DND-41 (cell line): ENCODE measurements around the gene ARRDC2.

Experiments
- ATAC-seq: fragments of 200-7000 bp; cut with Tn5 transposase; 3 replicates; pipeline ENCODE4 v1.9.1; 2021; ENCODE audit warnings: low read depth; ENCODE audit not compliant: insufficient read depth
- DNase-seq: peaks from one replicate; pipeline ENCODE4 v3.0.0-alpha.2; 2020
- H2AFZ ChIP-seq: 2 replicates; pipeline ENCODE4 v1.6.0; 2012; ENCODE audit warnings: low read depth, low read length
- H3K27ac ChIP-seq: 2 replicates; pipeline ENCODE4 v1.5.1; 2012; ENCODE audit warnings: low read length, inconsistent platforms
- H3K27me3 ChIP-seq: fragments of 200-600 bp; sonication (generic); 2 replicates; pipeline ENCODE4 v1.6.0; 2012; ENCODE audit warnings: low read length, mild to moderate bottlenecking, inconsistent platforms; ENCODE audit not compliant: insufficient read depth, poor library complexity
- H3K36me3 ChIP-seq: 2 replicates; pipeline ENCODE4 v1.5.1; 2012; ENCODE audit warnings: low read length, inconsistent platforms; ENCODE audit not compliant: insufficient read depth
- H3K4me1 ChIP-seq: 2 replicates; pipeline ENCODE4 v1.5.1; 2012; ENCODE audit warnings: mild to moderate bottlenecking, low read length; ENCODE audit not compliant: insufficient read depth
- H3K4me2 ChIP-seq: 2 replicates; pipeline ENCODE4 v1.6.0; 2012; ENCODE audit warnings: mild to moderate bottlenecking, moderate library complexity, low read length, inconsistent platforms; ENCODE audit not compliant: insufficient read depth
- H3K4me3 ChIP-seq, 2 experiments: fragments of 200-600 bp in 1 of 2; shearing (Covaris generic) in 1 of 2; 2 replicates each; pipeline ENCODE4 v1.5.1; 2012 to 2016; ENCODE audit warnings: inconsistent platforms in 2 of 2, low read length in 2 of 2, mild to moderate bottlenecking in 2 of 2, low read depth in 1 of 2, moderate library complexity in 1 of 2
- H3K79me2 ChIP-seq: 2 replicates; pipeline ENCODE4 v1.6.0; 2012; ENCODE audit warnings: low read length, inconsistent platforms; ENCODE audit not compliant: insufficient read depth
- H3K9ac ChIP-seq: 2 replicates; pipeline ENCODE4 v1.6.0; 2012; ENCODE audit warnings: low read depth, mild to moderate bottlenecking, inconsistent platforms, low read length, moderate library complexity
- H3K9me3 ChIP-seq: 2 replicates; pipeline ENCODE4 v1.5.1; 2012; ENCODE audit warnings: low read length, moderate library complexity, mild to moderate bottlenecking, inconsistent platforms; ENCODE audit not compliant: insufficient read depth, severe bottlenecking
- H4K20me1 ChIP-seq: 2 replicates; pipeline ENCODE4 v1.6.0; 2012; ENCODE audit warnings: low read length; ENCODE audit not compliant: insufficient read depth
- EZH2 ChIP-seq: IDR thresholded peaks from 3 replicates; pipeline ENCODE4 v1.6.1; 2012; ENCODE audit warnings: borderline replicate concordance, low read depth, mild to moderate bottlenecking, moderate library complexity, low read length, inconsistent platforms; ENCODE audit not compliant: severe bottlenecking
- TF ChIP-seq, protein P1 (sequence below): IDR thresholded peaks from 2 replicates; pipeline ENCODE4 v1.5.1; 2012; ENCODE audit warnings: borderline replicate concordance, low read length, moderate library complexity, mild to moderate bottlenecking; ENCODE audit not compliant: poor library complexity, severe bottlenecking; ENCODE audit errors: extremely low read depth

Gene ARRDC2

DNA sequence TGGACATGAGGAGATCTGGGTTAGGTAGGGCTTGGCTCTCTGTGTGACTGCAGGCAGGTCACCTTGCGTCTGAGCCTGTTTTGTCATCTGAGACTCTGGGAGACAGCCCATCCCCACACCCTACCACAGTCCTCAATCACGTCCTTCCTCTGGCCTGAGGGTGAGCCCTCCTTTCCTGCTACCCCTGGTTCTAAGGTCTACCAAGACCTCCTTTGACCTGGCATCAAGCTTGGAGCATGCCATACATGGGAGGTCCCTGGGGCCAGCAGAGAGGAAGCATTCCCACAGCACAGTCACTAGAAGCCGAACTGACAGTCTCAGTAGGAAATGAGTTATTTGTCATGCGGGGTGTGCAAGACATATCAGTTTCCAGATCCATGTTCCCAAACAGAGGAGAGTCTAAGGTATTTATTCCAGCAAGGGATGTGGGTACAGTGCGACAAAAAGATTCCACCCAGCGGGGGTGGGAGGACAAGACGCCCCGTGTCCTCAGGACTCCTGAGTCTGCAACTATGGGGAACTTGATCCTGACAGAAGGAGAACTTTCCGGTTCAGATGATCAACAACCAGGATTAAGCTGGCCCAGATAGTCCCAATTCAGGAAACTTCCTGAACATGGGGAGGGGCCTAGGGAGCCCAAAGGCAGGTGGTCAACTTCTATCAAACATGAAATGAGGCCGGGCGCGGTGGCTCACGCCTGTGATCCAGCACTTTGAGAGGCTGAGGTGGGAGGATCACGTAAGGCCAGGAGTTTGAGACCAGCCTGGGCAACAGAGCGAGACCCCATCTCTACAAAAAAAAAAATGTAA lies 9.5 kb downstream of the ARRDC2 start:
- peaks cover 3% of the 10 kb centered on the region for H3K79me2 ChIP-seq
- TF ChIP-seq, protein P1, sequence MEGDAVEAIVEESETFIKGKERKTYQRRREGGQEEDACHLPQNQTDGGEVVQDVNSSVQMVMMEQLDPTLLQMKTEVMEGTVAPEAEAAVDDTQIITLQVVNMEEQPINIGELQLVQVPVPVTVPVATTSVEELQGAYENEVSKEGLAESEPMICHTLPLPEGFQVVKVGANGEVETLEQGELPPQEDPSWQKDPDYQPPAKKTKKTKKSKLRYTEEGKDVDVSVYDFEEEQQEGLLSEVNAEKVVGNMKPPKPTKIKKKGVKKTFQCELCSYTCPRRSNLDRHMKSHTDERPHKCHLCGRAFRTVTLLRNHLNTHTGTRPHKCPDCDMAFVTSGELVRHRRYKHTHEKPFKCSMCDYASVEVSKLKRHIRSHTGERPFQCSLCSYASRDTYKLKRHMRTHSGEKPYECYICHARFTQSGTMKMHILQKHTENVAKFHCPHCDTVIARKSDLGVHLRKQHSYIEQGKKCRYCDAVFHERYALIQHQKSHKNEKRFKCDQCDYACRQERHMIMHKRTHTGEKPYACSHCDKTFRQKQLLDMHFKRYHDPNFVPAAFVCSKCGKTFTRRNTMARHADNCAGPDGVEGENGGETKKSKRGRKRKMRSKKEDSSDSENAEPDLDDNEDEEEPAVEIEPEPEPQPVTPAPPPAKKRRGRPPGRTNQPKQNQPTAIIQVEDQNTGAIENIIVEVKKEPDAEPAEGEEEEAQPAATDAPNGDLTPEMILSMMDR, result no peak
- no peak for TF ChIP-seq EZH2
- peaks cover 16% of the 10 kb centered on the region for H3K36me3 ChIP-seq
- no peak overlapping the region for H3K9ac ChIP-seq
- ATAC-seq (no peak), DNase-seq (no peak)
- peaks cover 45% of the 10 kb centered on the region for H3K4me1 ChIP-seq
- no peak overlapping the region for H3K4me3 ChIP-seq
- H2AFZ ChIP-seq, result no peak overlapping the region
- no peak overlapping the region for H3K4me2 ChIP-seq
- no peaks in the 10 kb centered on the region for H4K20me1 ChIP-seq
- H3K27me3 ChIP-seq, result no peaks in the 10 kb centered on the region
- H3K9me3 ChIP-seq, result no peaks in the 10 kb centered on the region
- peak overlapping the region; percentile 48; the same call in 1 of the 2 replicates for H3K27ac ChIP-seq

DNA sequence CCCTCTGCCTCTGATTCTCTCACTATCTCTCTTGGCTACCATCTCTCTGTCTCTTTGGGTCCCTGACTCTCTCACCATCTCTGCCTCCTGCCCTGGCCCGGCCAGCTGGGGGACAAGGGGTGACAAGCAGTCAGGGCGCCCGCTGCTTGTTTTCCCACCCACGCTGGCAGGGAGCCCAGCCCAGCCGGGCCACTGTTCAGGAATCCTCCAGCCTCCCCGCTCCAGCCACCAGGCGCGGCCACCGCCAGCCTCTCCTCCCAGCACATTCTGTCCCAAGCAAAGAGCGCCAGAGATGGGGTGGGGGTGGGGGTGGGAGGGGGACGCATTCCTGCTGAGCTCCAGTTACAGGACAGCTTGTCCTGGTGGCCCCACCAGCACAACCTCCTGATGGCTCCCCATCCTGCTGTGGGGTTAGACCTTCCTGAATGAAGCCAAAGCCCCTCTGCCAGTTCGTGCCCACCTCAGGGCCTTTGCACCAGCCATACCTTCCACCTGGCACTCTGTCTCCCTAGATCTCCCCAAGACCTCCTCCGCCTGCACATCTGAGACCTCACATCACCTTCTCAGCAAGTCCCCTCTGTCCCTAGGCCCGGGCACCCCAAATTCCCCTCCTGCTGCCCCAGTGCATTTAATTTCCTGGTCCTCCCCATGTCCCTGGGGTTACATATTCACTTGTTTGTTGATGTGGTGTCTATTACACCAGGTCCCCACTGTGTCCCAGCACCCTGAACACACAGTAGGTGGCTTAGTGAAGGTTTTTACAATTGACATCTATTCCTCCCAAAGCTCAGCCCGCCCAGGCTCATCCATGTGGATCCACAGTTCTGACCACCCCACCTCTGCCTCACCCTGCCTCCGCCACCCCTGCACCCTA lies 12.5 kb downstream of the ARRDC2 start:
- H3K79me2 ChIP-seq, result peaks cover 24% of the 10 kb centered on the region
- H3K36me3 ChIP-seq, result peaks cover under 1% of the 10 kb centered on the region; the same call in 1 of the 2 replicates
- no peak overlapping the region for H3K4me3 ChIP-seq
- TF ChIP-seq, protein P1, result no peak
- TF ChIP-seq EZH2, result no peak
- no peak overlapping the region for H3K4me2 ChIP-seq
- no peak overlapping the region for H2AFZ ChIP-seq
- H3K9ac ChIP-seq, result no peak overlapping the region
- H3K4me1 ChIP-seq, result peaks cover 43% of the 10 kb centered on the region
- H3K9me3 ChIP-seq, result no peaks in the 10 kb centered on the region
- peak overlapping the region; percentile 100 for H3K27ac ChIP-seq
- no peaks in the 10 kb centered on the region for H4K20me1 ChIP-seq
- no peaks in the 10 kb centered on the region for H3K27me3 ChIP-seq
- DNase-seq, result no peak
- ATAC-seq, result no peak

DNA sequence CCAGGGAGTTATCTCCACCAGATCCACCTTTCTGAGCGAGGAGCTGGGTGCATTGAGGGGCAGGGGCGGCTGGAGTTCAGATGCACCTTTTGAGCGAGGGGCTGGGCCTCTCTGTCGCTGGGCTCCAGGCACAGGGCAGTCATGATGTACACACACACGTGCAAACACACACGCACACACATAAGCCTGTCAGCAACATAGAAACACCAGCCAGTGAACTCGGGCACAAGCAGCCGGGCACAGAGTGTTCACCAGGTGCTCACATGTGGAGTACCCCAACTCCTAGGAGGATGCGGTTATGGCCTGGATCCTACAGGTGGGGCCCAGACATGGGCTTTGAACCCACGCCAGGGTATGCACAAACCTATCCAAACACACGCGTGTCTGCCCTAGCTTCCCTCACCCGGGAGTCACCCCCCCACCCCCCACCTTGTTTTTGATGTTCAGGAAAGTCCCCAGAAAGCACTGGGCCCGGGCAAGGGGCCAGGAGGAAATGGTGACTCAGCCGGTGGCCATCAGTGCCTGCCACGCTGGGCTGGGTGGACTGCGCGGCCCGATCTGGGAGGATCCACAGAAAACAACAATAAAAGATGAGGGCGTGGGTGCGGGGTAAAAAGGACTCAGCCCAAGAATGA lies 13.3 kb downstream of the ARRDC2 start:
- Histone ChIP-seq H3K79me2 (peaks cover 24% of the 10 kb centered on the region), H4K20me1 (no peaks in the 10 kb centered on the region), H3K27ac (peak overlapping the region; percentile 100), H3K9ac (peak overlapping the region; percentile 73), H3K36me3 (no peaks in the 10 kb centered on the region), H3K4me3 (peak overlapping the region; percentile 95 to 96; a peak in 3 of 4 replicates), H3K4me2 (peak overlapping the region; percentile 88), H3K27me3 (no peaks in the 10 kb centered on the region), H3K4me1 (peaks cover 38% of the 10 kb centered on the region), H3K9me3 (no peaks in the 10 kb centered on the region), H2AFZ (no peak overlapping the region)
- ATAC-seq (no peak), DNase-seq (no peak)
- TF ChIP-seq, protein P1, result no peak
- TF ChIP-seq EZH2, result no peak
